ENCODE results near the gene TPSAB1.

DNA sequence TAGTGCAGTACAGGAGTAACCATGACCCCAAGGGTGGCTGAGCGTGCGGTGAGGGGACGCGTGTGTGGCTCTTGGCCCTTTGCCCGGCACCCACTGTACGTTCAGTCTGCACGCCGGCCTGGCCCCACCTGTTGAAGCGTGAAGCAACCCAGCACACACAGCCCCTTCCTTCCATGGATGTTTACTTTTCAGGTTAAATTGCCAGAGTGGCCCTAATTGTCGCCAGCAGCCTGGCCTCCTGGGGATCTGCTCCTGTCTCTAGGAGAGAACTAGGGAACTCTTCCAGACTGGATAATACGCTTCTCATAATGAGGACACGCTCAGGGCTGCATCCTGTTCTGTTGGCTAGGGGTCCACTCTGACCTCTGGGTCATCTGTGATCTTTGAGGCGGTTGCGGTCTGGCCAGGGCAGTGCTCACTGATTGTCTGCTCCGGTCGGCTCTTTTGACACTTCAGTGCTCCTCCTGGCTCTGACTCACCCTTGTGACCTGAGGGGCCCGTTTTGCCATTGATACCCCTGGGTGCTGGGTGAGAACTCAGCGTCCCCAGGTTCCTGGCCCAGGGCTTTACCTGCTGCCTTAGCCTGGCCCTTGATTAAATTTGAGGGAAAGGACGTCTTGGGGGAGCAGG is 43.2 kb upstream of the TPSAB1 start:
- TF ChIP-seq POLR2A (IDR thresholded peaks at IDR 0.05) (no peak), EP300 (IDR thresholded peaks at IDR 0.05) (no peak)
- TF ChIP-seq, protein P1, sequence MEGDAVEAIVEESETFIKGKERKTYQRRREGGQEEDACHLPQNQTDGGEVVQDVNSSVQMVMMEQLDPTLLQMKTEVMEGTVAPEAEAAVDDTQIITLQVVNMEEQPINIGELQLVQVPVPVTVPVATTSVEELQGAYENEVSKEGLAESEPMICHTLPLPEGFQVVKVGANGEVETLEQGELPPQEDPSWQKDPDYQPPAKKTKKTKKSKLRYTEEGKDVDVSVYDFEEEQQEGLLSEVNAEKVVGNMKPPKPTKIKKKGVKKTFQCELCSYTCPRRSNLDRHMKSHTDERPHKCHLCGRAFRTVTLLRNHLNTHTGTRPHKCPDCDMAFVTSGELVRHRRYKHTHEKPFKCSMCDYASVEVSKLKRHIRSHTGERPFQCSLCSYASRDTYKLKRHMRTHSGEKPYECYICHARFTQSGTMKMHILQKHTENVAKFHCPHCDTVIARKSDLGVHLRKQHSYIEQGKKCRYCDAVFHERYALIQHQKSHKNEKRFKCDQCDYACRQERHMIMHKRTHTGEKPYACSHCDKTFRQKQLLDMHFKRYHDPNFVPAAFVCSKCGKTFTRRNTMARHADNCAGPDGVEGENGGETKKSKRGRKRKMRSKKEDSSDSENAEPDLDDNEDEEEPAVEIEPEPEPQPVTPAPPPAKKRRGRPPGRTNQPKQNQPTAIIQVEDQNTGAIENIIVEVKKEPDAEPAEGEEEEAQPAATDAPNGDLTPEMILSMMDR (IDR thresholded peaks at IDR 0.05) = no peak
